Vagina (tissue), 2 donors: ENCODE results near the gene COL18A1. TPM values are rescaled to one million over a fixed set of nuclear protein-coding genes. Genes with fewer than 3 reads are reported as not detected.

ENCODE experiments used
- DNase-seq, 2 donors: peaks; one replicate each; pipeline ENCODE4 v3.0.0-alpha.2; 2017; ENCODE audit errors: extremely low spot score in 2 of 2
- H3K27ac ChIP-seq: fragments of 200-600 bp; sonication (generic); one replicate; pipeline ENCODE4 v1.5.1; 2019
- H3K27me3 ChIP-seq: fragments of 200-600 bp; sonication (generic); one replicate; pipeline ENCODE4 v1.5.1; 2019
- H3K36me3 ChIP-seq, 2 donors: fragments of 200-600 bp; sonication (generic); one replicate each; pipeline ENCODE4 v1.5.1; 2017 to 2019
- H3K4me1 ChIP-seq: fragments of 200-600 bp; sonication (generic); one replicate; pipeline ENCODE4 v1.5.1; 2019
- H3K4me3 ChIP-seq, 2 donors: fragments of 200-600 bp; sonication (generic); 1 replicate in 1 of 2; 2 replicates in 1 of 2; pipeline ENCODE4 v1.5.1; 2016 to 2019
- H3K9me3 ChIP-seq: fragments of 200-600 bp; sonication (generic); one replicate; pipeline ENCODE4 v1.5.1; 2019
- CTCF ChIP-seq, 3 experiments: fragments of 450-650 bp in 2 of 3; fragments of 200-600 bp in 1 of 3; sonication (generic) in 1 of 3; IDR thresholded peaks; one replicate each; pipeline ENCODE4 v1.5.1; 2017 to 2019; ENCODE audit warnings: antibody characterized with exemption in 3 of 3, mild to moderate bottlenecking in 2 of 3, moderate library complexity in 2 of 3
- POLR2A ChIP-seq, 2 donors: fragments of 450-650 bp; IDR thresholded peaks; one replicate each; pipeline ENCODE4 v1.6.1; 2017; ENCODE audit warnings: antibody characterized with exemption in 2 of 2, mild to moderate bottlenecking in 2 of 2, moderate library complexity in 2 of 2
- POLR2AphosphoS5 ChIP-seq, 2 donors: sonication (generic); formaldehyde crosslinking; IDR thresholded peaks; one replicate each; pipeline ENCODE4 v1.9.0; 2017; ENCODE audit warnings: antibody characterized with exemption in 2 of 2, mild to moderate bottlenecking in 2 of 2, low read depth in 1 of 2; ENCODE audit not compliant: insufficient read depth in 1 of 2
- intact Hi-C: fragments of 100-400 bp; cut with DNase I; formaldehyde crosslinking; loops from one replicate; pipeline ENCODE4 v1.15.1; 2023
- total RNA-seq: library from RNA; depleted of rRNA; stranded (reverse); fragments of >200 nt; gene quantifications from one replicate; pipeline ENCODE4 v1.2.3, GENCODE V29; 2016

COL18A1 gene
- total RNA-seq, 1 donor from 2014 or later: 86.7 TPM

DNA sequence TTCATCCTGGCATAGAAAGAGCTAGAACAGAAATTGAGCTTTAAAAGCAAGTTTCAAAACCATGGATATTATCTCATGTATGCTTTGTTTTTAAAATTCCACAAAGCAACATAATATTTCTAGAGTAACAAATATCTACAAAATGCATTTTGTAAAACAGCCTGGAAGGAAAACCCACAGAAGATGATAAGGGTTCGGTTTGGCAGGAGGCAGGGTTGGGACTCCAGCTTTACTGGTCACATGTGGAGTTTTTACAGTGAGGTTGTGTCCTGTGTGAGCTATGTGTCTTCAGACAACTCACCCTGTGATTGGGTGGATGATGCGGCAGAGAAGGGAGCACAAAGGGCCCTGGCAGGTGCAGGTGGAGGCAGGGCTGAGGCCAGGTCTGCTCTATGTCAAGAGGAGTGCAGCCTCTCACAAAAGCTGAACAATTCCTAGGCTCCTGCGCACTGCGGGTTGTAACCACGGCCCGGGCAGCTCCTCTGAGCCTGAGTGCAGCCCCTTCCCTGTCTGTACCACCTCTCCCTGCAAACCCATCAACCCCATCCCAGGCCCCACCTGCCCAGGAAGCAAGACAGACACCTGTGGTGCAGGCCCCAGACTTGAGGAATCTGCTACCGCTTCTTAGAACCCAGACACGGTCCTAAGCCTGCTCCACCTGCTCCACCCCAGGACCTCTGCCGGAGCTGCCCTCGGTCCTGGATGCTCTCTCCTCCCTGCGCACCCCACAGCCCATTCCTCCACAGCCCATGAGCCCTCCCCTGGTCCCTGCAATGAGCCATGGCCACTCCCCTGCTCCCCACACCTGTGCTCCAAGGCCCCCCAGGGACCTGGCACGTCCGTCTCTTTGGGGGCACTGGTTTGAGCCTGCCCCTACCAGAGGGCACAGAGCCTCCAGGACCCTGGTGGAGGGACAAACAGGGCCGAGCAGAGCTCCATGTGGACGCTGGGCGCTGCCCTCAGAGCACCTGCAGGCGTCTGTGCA lies 2.8 kb upstream of the COL18A1 start:
- no peak overlapping the region for H3K27ac ChIP-seq
- no peaks in the 10 kb centered on the region for H3K36me3 ChIP-seq
- peaks cover 31% of the 10 kb centered on the region for H3K4me1 ChIP-seq
- no peaks in the 10 kb centered on the region for H3K9me3 ChIP-seq
- intact Hi-C loops: no loop called here
- no peaks in the 10 kb centered on the region for H3K27me3 ChIP-seq
- TF ChIP-seq CTCF (IDR thresholded peaks at IDR 0.05) (no peak), POLR2A (IDR thresholded peaks at IDR 0.05) (no peak), POLR2AphosphoS5 (IDR thresholded peaks at IDR 0.05; ENCODE audit: insufficient read depth in 1 of 2, low read depth in 1 of 2) (no peak)
- no peak overlapping the region for H3K4me3 ChIP-seq
- DNase-seq: no peak

- intact Hi-C loops: no loop called here
- Histone ChIP-seq H3K4me1 (peaks cover 41% of the 10 kb centered on the region), H3K4me3 (no peak overlapping the region), H3K9me3 (no peaks in the 10 kb centered on the region), H3K27me3 (no peaks in the 10 kb centered on the region), H3K27ac (peak overlapping the region; percentile 90), H3K36me3 (no peaks in the 10 kb centered on the region)
- DNase-seq: no peak
- no peak for TF ChIP-seq POLR2AphosphoS5 (IDR thresholded peaks at IDR 0.05; ENCODE audit: insufficient read depth in 1 of 2, low read depth in 1 of 2)
- no peak for TF ChIP-seq POLR2A (IDR thresholded peaks at IDR 0.05)
- no peak for TF ChIP-seq CTCF (IDR thresholded peaks at IDR 0.05)
These were observed 1.7 kb upstream of the COL18A1 start for GRCh38 chr21:45403133-45403824.

DNA sequence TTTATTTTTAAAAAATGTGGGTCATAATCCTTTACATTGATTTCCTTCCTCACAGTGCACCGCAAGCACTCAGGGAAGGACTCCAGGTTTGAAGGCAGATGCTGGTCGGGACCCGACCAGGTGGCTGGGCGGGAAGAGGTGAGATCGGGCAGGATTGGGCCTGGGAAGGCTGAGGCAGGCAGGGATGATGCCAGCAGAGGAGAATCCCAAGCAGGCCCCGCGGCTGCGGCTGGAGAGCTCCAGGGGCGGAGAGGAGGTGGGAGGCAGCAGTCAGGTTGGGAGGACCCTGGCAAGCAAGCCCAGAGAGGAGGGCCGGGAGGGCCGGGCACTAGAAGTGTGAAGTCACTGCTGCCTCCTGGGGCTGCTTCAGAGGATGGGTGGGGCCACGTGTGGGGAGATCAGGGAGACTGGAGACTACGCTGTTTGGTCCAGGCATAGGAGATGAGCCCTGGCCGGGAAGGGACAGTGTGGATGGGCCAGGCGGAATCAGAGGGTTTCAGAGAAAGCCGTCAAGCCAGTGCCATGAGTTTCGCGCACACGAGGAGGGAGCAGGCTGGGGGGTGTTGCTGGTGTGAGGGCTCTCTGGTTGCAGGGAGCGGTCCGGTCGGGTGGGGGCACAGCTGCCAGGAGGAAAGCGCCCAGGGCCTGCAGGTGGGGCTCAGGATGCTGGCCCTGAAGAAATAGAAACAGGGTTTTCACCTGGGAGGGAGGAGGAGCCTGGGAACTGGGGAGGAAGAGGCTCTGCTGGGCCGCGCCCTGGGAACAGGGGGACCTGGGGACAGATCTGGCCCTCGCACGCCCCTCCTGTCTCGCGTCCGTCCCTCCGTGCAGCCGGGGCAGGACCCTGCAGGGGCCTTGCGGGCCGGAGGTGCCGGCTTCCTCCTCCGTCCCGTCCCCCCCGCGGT lies 888 bp upstream of the COL18A1 start:
- no peak for DNase-seq
- H3K36me3 ChIP-seq: no peaks in the 10 kb centered on the region
- H3K4me3 ChIP-seq: peak overlapping the region; percentile 66
- peaks cover 49% of the 10 kb centered on the region for H3K4me1 ChIP-seq
- H3K9me3 ChIP-seq: no peaks in the 10 kb centered on the region
- TF ChIP-seq POLR2AphosphoS5 (IDR thresholded peaks at IDR 0.05; ENCODE audit: insufficient read depth in 1 of 2, low read depth in 1 of 2): peak in 1 of 2 donors; percentile 82
- no peak for TF ChIP-seq CTCF (IDR thresholded peaks at IDR 0.05)
- peak in 1 of 2 donors; percentile 59 for TF ChIP-seq POLR2A (IDR thresholded peaks at IDR 0.05)
- H3K27ac ChIP-seq: peak overlapping the region; percentile 90
- intact Hi-C loops: no loop called here
- no peaks in the 10 kb centered on the region for H3K27me3 ChIP-seq

DNA sequence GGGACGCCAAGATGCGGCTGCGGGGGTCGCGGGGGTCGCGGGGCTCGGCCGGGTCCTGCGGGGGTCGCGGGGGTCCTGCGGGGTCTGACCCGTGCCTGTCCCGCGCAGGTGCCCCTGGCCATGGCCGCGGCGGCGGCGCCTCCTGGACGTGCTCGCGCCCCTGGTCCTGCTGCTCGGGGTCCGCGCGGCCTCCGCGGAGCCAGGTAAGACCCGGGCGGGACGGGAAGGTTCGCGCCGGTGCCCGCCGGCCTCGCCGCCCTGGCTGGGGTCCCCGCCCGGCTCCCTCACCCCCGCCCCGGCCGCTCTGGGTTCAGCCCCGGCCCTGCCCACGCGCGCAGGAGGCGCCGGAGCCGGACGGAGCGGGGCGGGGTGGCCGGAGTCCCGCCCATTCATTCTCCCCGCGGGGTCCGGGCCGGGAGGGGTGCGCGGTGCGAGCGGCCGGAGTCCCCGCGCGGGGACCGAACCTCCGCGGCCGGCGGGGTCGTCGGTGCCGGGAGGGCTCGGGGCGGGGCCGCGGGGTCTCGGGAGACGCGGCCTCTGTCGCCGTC lies 380 bp downstream of the COL18A1 start:
- DNase-seq: no peak
- peaks cover 62% of the 10 kb centered on the region for H3K4me1 ChIP-seq
- H3K9me3 ChIP-seq: no peaks in the 10 kb centered on the region
- H3K27ac ChIP-seq: peak overlapping the region; percentile 87
- H3K27me3 ChIP-seq: no peaks in the 10 kb centered on the region
- peak overlapping the region; percentile 66 for H3K4me3 ChIP-seq
- TF ChIP-seq POLR2A (IDR thresholded peaks at IDR 0.05) (peak in 1 of 2 donors; percentile 23), CTCF (IDR thresholded peaks at IDR 0.05) (no peak)
- no peaks in the 10 kb centered on the region for H3K36me3 ChIP-seq
- intact Hi-C loops: no loop called here
